BLaER1 treated with 17β-estradiol and CSF1 and Interleukin-3, amounts not matched to agents 10 nM and 100 nM (cell line): Measurements from ENCODE around the gene BCL2A1.
"Not testable (repeated sequence)": the region's sequence is repeated elsewhere in the genome, so short reads cannot be mapped to it uniquely, and the experiment has no call there.

Source experiments
- H3K27ac ChIP-seq, 11 experiments: shearing (Covaris generic); formaldehyde crosslinking; 2 replicates each; pipeline ENCODE4 v1.8.1; 2022
- H3K27me3 ChIP-seq, 11 experiments: shearing (Covaris generic); formaldehyde crosslinking; 2 replicates each; pipeline ENCODE4 v1.8.1; 2022
- H3K36me3 ChIP-seq, 11 experiments: shearing (Covaris generic); formaldehyde crosslinking; 2 replicates each; pipeline ENCODE4 v1.8.1; 2022
- H3K4me1 ChIP-seq, 10 experiments: shearing (Covaris generic); formaldehyde crosslinking; 2 replicates each; pipeline ENCODE4 v1.8.1; 2022
- H3K4me2 ChIP-seq, 11 experiments: shearing (Covaris generic); formaldehyde crosslinking; 2 replicates each; pipeline ENCODE4 v1.8.1; 2022
- H3K4me3 ChIP-seq, 10 experiments: shearing (Covaris generic); formaldehyde crosslinking; 2 replicates each; pipeline ENCODE4 v1.8.1; 2022
- H3K9ac ChIP-seq, 11 experiments: shearing (Covaris generic); formaldehyde crosslinking; 2 replicates each; pipeline ENCODE4 v1.8.1; 2022
- H3K9me3 ChIP-seq, 11 experiments: shearing (Covaris generic); formaldehyde crosslinking; replicated peaks in 1 of 11; 2 replicates each; pipeline ENCODE4 v1.8.1; 2022
- H4K20me1 ChIP-seq, 11 experiments: shearing (Covaris generic); formaldehyde crosslinking; 2 replicates each; pipeline ENCODE4 v1.8.1; 2022
- Cebpa-rat ChIP-seq, 11 experiments: shearing (Covaris generic); IDR thresholded peaks; 2 replicates each; pipeline ENCODE4 v1.8.1; 2022

Gene BCL2A1

GRCh38 chr15:80011596-80011995 lies 40.6 kb upstream of the BCL2A1 start:
- no peak for TF ChIP-seq Cebpa-rat (IDR thresholded peaks at IDR 0.05)
- Histone ChIP-seq H3K4me1 (peaks cover 0 to 27% (median 13%) of the 10 kb centered on the region in 10 experiments; a peak in 10 of 20 replicates), H3K36me3 (no peaks in the 10 kb centered on the region), H3K27ac (peak overlapping the region in 1 of 11 experiments; percentile 60; a peak in 2 of 22 replicates), H3K4me3 (no peak overlapping the region), H3K9me3 (peaks cover 0 to 6% (median 0%) of the 10 kb centered on the region in 11 experiments; a peak in 4 of 22 replicates), H4K20me1 (no peaks in the 10 kb centered on the region), H3K27me3 (no peaks in the 10 kb centered on the region), H3K4me2 (peak overlapping the region in 4 of 11 experiments; percentile 24 to 57 (median 50); a peak in 5 of 22 replicates), H3K9ac (no peak overlapping the region)

- not testable (repeated sequence) for H3K27me3 ChIP-seq, H4K20me1 ChIP-seq, H3K36me3 ChIP-seq, H3K4me3 ChIP-seq, H3K9me3 ChIP-seq
- H3K9ac ChIP-seq, result 0 out of 22 replicates have a peak overlapping the region, but pooled peaks of 1 of the 11 experiments have one; percentile 18
- H3K27ac ChIP-seq, result peak overlapping the region in 2 of 11 experiments; percentile 51 to 60; a peak in 4 of 22 replicates
- peak overlapping the region in 5 of 11 experiments; percentile 1 to 57 (median 48); a peak in 7 of 22 replicates for H3K4me2 ChIP-seq
- peaks cover 0 to 27% (median 13%) of the 10 kb centered on the region in 10 experiments; a peak in 10 of 20 replicates for H3K4me1 ChIP-seq
These were observed 40.1 kb upstream of the BCL2A1 start for GRCh38 chr15:80011041-80011523.

- 0 out of 22 replicates have a peak overlapping the region, but pooled peaks of 1 of the 11 experiments have one; percentile 18 for H3K9ac ChIP-seq
- no peak for TF ChIP-seq Cebpa-rat (IDR thresholded peaks at IDR 0.05)
These were observed 39.2 kb upstream of the BCL2A1 start for GRCh38 chr15:80010131-80010673.

GRCh38 chr15:80007532-80007931 lies 36.5 kb upstream of the BCL2A1 start:
- H3K9me3 ChIP-seq, result peaks cover 0 to 6% (median 0%) of the 10 kb centered on the region in 11 experiments; a peak in 2 of 22 replicates
- H3K36me3 ChIP-seq, result no peaks in the 10 kb centered on the region
- peaks cover 0 to 27% (median 13%) of the 10 kb centered on the region in 10 experiments; a peak in 10 of 20 replicates for H3K4me1 ChIP-seq
- no peak overlapping the region for H3K4me3 ChIP-seq
- no peak overlapping the region for H3K9ac ChIP-seq
- H4K20me1 ChIP-seq, result no peaks in the 10 kb centered on the region
- H3K27me3 ChIP-seq, result no peaks in the 10 kb centered on the region
- H3K27ac ChIP-seq, result no peak overlapping the region
- no peak overlapping the region for H3K4me2 ChIP-seq
- TF ChIP-seq Cebpa-rat (IDR thresholded peaks at IDR 0.05), result no peak

More at GRCh38 chr15:80010131-80010673, 39.2 kb upstream of the BCL2A1 start:
- peak overlapping the region in 2 of 11 experiments; percentile 51 to 60; a peak in 4 of 22 replicates for H3K27ac ChIP-seq
- H3K4me1 ChIP-seq, result peaks cover 0 to 27% (median 13%) of the 10 kb centered on the region in 10 experiments; a peak in 10 of 20 replicates
- H4K20me1 ChIP-seq, result no peaks in the 10 kb centered on the region
- H3K36me3 ChIP-seq, result no peaks in the 10 kb centered on the region
- H3K9me3 ChIP-seq, result peaks cover 0 to 6% (median 0%) of the 10 kb centered on the region in 11 experiments; a peak in 1 of 22 replicates
- H3K4me3 ChIP-seq, result no peak overlapping the region
- H3K4me2 ChIP-seq, result peak overlapping the region in 9 of 11 experiments; percentile 1 to 57 (median 29); a peak in 13 of 22 replicates
- no peaks in the 10 kb centered on the region for H3K27me3 ChIP-seq

GRCh38 chr15:80006946-80007345 lies 36.0 kb upstream of the BCL2A1 start:
- Histone ChIP-seq H3K9me3 (peaks cover 0 to 6% (median 0%) of the 10 kb centered on the region in 11 experiments; a peak in 2 of 22 replicates), H3K4me2 (no peak overlapping the region)
- TF ChIP-seq Cebpa-rat (IDR thresholded peaks at IDR 0.05), result no peak

GRCh38 chr15:80003934-80004472 lies 33.0 kb upstream of the BCL2A1 start:
- Histone ChIP-seq H3K27ac (peak overlapping the region in 1 of 11 experiments; percentile 23; a peak in 1 of 22 replicates), H3K27me3 (no peaks in the 10 kb centered on the region), H4K20me1 (no peaks in the 10 kb centered on the region), H3K4me1 (peaks cover 0 to 4% (median 0%) of the 10 kb centered on the region in 10 experiments; a peak in 1 of 20 replicates), H3K9me3 (peaks cover 0 to 13% (median 0%) of the 10 kb centered on the region in 11 experiments; a peak in 8 of 22 replicates), H3K9ac (no peak overlapping the region), H3K36me3 (no peaks in the 10 kb centered on the region), H3K4me2 (no peak overlapping the region), H3K4me3 (no peak overlapping the region)
- TF ChIP-seq Cebpa-rat (IDR thresholded peaks at IDR 0.05), result no peak

More at GRCh38 chr15:80006946-80007345, 36.0 kb upstream of the BCL2A1 start:
- Histone ChIP-seq H3K36me3 (no peaks in the 10 kb centered on the region), H3K4me1 (peaks cover 0 to 27% (median 13%) of the 10 kb centered on the region in 10 experiments; a peak in 10 of 20 replicates), H4K20me1 (no peaks in the 10 kb centered on the region), H3K27me3 (no peaks in the 10 kb centered on the region), H3K4me3 (no peak overlapping the region), H3K9ac (no peak overlapping the region), H3K27ac (no peak overlapping the region)

- peak overlapping the region in 3 of 11 experiments; percentile 9 to 28 (median 17); a peak in 3 of 22 replicates for H3K27ac ChIP-seq
- no peak overlapping the region for H3K9ac ChIP-seq
These were observed 32.2 kb upstream of the BCL2A1 start for GRCh38 chr15:80003171-80003570.

GRCh38 chr15:80002267-80002666 lies 31.3 kb upstream of the BCL2A1 start:
- Histone ChIP-seq H3K27me3 (no peaks in the 10 kb centered on the region), H3K4me2 (no peak overlapping the region), H3K36me3 (no peaks in the 10 kb centered on the region), H4K20me1 (no peaks in the 10 kb centered on the region), H3K4me3 (no peak overlapping the region), H3K4me1 (no peaks in the 10 kb centered on the region), H3K9me3 (peaks cover 0 to 13% (median 0%) of the 10 kb centered on the region in 11 experiments; a peak in 8 of 22 replicates), H3K27ac (no peak overlapping the region; a peak in 1 of 22 replicates), H3K9ac (no peak overlapping the region)
- no peak for TF ChIP-seq Cebpa-rat (IDR thresholded peaks at IDR 0.05)

More at GRCh38 chr15:80003171-80003570, 32.2 kb upstream of the BCL2A1 start:
- Histone ChIP-seq H3K4me3 (no peak overlapping the region), H3K9me3 (peaks cover 0 to 13% (median 0%) of the 10 kb centered on the region in 11 experiments; a peak in 8 of 22 replicates), H3K36me3 (no peaks in the 10 kb centered on the region), H4K20me1 (no peaks in the 10 kb centered on the region), H3K27me3 (no peaks in the 10 kb centered on the region), H3K4me2 (no peak overlapping the region), H3K4me1 (0 out of 20 replicates have a peak, but pooled peaks cover 0 to under 1% (median 0%) of the 10 kb centered on the region in 10 experiments)
- no peak for TF ChIP-seq Cebpa-rat (IDR thresholded peaks at IDR 0.05)

GRCh38 chr15:79994615-79995014 lies 23.6 kb upstream of the BCL2A1 start:
- TF ChIP-seq Cebpa-rat (IDR thresholded peaks at IDR 0.05), result no peak
- Histone ChIP-seq H3K27me3 (no peaks in the 10 kb centered on the region), H3K36me3 (no peaks in the 10 kb centered on the region), H3K4me1 (peaks cover 0 to 26% (median 2%) of the 10 kb centered on the region in 10 experiments; a peak in 10 of 20 replicates), H3K9me3 (no peaks in the 10 kb centered on the region), H4K20me1 (no peaks in the 10 kb centered on the region), H3K27ac (no peak overlapping the region), H3K4me3 (no peak overlapping the region), H3K9ac (no peak overlapping the region), H3K4me2 (peak overlapping the region in 2 of 11 experiments; percentile 18 to 29; a peak in 3 of 22 replicates)
